SJCRH30 (cell line): ENCODE data around the gene C13orf42. TPM values are rescaled to one million over a fixed set of nuclear protein-coding genes. Genes with fewer than 3 reads are reported as not detected.

Source experiments
- DNase-seq, 2 experiments: peaks; one replicate each; pipeline ENCODE4 v3.0.0-alpha.2; 2015 to 2020
- H3K27ac ChIP-seq: fragments of 250-450 bp; sonication (Bioruptor Pico); 2 replicates; pipeline ENCODE4 v1.5.1; 2020; ENCODE audit warnings: mild to moderate bottlenecking, moderate library complexity
- H3K27me3 ChIP-seq: fragments of 250-450 bp; sonication (Bioruptor Pico); 2 replicates; pipeline ENCODE4 v1.5.1; 2020; ENCODE audit warnings: mild to moderate bottlenecking, moderate library complexity
- H3K36me3 ChIP-seq: fragments of 250-450 bp; sonication (Bioruptor Pico); 2 replicates; pipeline ENCODE4 v1.5.1; 2020; ENCODE audit warnings: mild to moderate bottlenecking, moderate library complexity
- H3K4me1 ChIP-seq: fragments of 250-450 bp; sonication (Bioruptor Pico); 2 replicates; pipeline ENCODE4 v1.5.1; 2020; ENCODE audit warnings: mild to moderate bottlenecking, moderate library complexity
- H3K4me3 ChIP-seq: fragments of 250-450 bp; sonication (Bioruptor Pico); 2 replicates; pipeline ENCODE4 v1.5.1; 2020; ENCODE audit warnings: mild to moderate bottlenecking, moderate library complexity
- H3K9me3 ChIP-seq: fragments of 250-450 bp; sonication (Bioruptor Pico); replicated peaks from 2 replicates; pipeline ENCODE4 v1.5.1; 2020; ENCODE audit warnings: mild to moderate bottlenecking, moderate library complexity
- total RNA-seq: library from RNA; depleted of rRNA; stranded (reverse); fragments of >200 nt; shearing (Covaris generic); gene quantifications from 2 replicates; pipeline ENCODE4 v1.2.3, GENCODE V29; 2014

Gene C13orf42
- total RNA-seq, 1 experiment from 2014 or later, result not detected

DNA sequence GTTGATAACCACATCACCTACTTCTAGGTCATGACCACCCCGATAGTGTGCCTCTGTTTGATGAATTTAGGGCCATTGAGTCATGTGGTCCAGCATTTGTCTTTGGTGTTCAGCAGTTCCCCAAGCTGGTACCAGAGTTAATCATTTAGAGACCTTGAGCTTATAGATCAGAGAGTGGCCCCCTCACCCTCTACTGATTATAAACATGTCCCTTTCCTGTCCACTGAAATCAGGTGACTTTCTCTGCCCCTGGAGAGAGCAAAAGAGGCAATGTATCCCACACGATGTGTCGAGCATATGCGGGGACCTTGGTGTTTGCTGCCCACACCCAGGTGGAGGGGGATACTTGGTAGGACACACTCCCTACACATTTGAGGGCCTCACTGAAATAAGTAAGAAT lies 46.3 kb downstream of the C13orf42 start:
- no peak for DNase-seq
- H3K9me3 ChIP-seq, result no peaks in the 10 kb centered on the region
- H3K27ac ChIP-seq, result no peak overlapping the region
- H3K36me3 ChIP-seq, result no peaks in the 10 kb centered on the region
- H3K27me3 ChIP-seq, result no peaks in the 10 kb centered on the region
- H3K4me3 ChIP-seq, result no peak overlapping the region
- H3K4me1 ChIP-seq, result peaks cover 10% of the 10 kb centered on the region; the same call in 1 of the 2 replicates

DNA sequence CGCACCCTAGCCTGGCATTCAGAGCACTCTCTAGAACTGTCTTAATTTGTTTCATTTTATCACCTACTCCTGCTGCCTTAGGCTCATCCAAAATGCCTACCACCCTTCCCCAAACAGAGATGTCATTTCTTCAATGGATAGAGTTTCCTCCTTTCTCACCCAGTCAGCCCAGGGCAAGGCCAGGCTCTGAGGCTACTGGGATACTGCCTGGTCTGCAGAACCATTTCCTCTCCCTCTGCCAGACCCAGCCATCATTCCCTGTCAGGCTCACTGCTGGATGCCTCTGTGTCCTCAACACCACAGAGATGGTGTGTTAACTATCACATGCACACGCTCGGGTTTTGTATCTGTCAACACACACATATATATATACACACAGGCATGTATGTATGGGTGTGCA lies 47.2 kb downstream of the C13orf42 start:
- Histone ChIP-seq H3K4me3 (no peak overlapping the region), H3K9me3 (no peaks in the 10 kb centered on the region), H3K36me3 (no peaks in the 10 kb centered on the region), H3K27me3 (no peaks in the 10 kb centered on the region), H3K4me1 (peaks cover 10% of the 10 kb centered on the region; the same call in 1 of the 2 replicates), H3K27ac (no peak overlapping the region)
- DNase-seq, result no peak

DNA sequence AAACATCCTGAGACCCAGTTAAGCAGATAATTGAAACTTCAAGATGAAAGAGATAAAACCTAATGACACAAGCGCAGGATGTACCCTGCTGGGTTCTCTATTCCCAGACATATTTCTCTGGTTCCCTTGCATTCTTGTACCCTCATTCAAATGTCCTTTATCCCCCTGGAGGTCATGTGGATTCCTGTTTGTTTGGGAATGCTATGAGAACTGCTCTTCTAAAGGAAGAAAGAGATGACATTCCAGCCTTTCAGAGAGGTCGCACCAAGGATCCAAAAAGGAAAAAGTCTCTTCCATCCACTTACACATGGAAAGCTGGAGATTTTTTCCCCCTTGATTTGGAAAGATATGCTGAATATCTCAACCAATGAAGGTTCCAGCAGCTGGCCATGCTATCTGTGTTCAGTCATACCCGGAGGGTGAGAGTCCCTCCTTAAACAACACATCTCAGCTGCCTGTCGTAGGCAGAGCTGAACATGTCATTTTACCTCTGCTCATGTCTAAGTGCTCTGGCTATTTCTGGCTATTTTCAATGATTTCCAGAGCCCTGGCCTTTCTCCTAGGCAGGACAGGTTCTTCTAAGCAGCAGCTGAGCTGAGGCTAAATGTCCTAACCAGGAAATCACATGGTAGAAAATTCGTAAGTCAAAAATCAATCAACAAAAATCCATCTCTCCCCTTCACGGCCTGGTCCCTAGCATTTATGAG lies 52.5 kb downstream of the C13orf42 start:
- DNase-seq, result no peak
- H3K27me3 ChIP-seq, result no peaks in the 10 kb centered on the region
- H3K9me3 ChIP-seq, result no peaks in the 10 kb centered on the region
- H3K4me3 ChIP-seq, result no peak overlapping the region
- H3K36me3 ChIP-seq, result no peaks in the 10 kb centered on the region
- H3K27ac ChIP-seq, result no peak overlapping the region
- H3K4me1 ChIP-seq, result no peaks in the 10 kb centered on the region

DNA sequence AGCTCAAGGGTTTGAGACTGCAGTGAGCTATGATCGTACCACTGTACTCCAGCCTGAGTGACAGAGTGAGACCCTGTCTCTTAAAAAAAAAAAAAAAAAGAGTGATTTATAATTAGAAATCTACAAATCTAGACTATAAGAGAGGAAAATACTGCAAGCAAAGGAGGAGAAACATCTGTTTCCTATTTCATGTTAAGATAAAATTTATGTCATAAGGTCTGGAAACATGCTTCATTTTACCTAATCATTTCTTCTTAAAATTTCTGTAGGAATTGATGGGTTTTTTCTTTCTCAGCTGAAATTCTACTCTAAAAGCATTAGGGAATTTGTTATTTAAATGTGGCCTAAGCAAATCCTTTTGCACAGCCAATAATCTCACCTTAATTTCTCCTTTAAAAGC lies 53.2 kb downstream of the C13orf42 start:
- no peak overlapping the region for H3K27ac ChIP-seq
- no peak for DNase-seq
- no peaks in the 10 kb centered on the region for H3K36me3 ChIP-seq
- no peak overlapping the region for H3K4me3 ChIP-seq
- no peaks in the 10 kb centered on the region for H3K4me1 ChIP-seq
- H3K9me3 ChIP-seq, result no peaks in the 10 kb centered on the region
- no peaks in the 10 kb centered on the region for H3K27me3 ChIP-seq

DNA sequence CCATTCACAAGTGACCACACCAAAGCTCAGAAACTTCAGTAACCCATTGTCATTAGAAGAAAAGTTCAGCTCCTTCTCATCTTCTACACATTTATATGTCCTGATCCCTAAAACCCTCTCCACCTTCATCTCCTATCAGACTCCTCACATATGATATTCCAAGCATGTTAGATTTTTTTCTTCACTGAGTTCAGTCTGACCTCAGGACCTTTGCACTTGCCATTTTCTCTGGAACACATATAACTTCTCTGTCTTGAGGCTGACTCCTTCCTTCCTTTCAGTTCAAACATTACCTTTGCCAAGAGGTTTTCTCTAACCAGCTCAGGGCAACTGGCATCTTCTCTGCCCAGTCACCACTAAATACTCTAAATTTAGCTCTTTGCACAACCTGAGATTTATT lies 54.1 kb downstream of the C13orf42 start:
- Histone ChIP-seq H3K9me3 (no peaks in the 10 kb centered on the region), H3K4me3 (no peak overlapping the region), H3K27ac (no peak overlapping the region), H3K4me1 (no peaks in the 10 kb centered on the region), H3K36me3 (no peaks in the 10 kb centered on the region), H3K27me3 (no peaks in the 10 kb centered on the region)
- no peak for DNase-seq

DNA sequence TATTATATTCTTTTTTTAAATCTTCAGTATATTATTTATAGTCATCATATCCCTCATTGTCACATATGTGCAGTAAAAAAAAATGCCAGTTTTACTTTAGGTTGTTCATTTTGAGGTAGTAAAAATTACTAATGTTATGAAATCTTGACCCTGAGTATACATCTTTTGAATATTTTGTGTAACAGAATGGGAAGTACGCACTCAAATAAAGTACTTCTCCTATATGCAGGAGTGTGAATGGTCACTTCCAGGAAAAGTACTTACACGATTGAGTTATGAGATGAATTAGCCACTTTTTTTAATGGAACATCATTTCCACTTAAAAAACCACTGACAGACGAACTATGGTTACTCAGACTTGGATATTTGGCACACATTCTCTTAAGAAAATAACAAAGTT lies 58.5 kb downstream of the C13orf42 start:
- Histone ChIP-seq H3K27ac (no peak overlapping the region), H3K9me3 (no peaks in the 10 kb centered on the region; the same call in 1 of the 2 replicates), H3K4me3 (no peak overlapping the region), H3K36me3 (no peaks in the 10 kb centered on the region), H3K4me1 (peaks cover 3% of the 10 kb centered on the region; the same call in 1 of the 2 replicates), H3K27me3 (no peaks in the 10 kb centered on the region)
- DNase-seq, result no peak

DNA sequence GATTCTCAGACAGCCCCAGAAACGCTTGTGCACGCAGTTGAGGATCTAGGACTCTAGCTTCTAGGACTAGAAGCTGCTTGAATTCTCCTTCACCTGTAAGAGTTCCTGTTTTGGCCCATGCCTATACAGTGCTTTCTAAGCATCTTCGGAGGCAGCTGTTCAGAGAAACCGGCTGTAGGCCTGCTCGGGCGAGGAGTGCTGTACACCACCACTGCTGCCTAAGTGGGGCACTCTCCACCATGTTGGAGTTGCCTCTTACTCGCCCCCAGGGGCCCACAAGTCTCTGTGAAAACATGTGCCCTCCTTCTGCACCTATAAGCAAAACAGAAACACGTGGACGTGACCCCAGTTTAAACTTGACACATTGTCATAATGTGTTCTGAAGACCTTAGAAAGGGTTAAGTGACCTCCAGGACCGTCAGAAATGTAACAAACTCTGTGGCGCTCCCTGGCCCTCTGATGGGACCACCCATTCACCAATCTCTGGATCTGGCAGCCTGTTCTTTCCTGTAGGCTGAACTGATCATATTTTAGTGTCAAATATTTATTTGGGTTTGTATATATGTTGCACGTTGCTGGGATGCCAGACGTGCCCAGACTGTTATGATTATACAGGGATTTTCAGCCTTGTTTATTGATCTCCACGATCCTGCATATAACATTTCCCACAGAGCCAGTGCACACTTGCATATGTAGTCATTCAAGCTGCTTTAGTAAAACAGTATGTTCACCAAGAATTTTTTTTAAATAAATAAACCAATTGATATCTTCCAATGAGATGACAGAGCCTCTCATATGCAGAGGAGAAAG lies 60.8 kb downstream of the C13orf42 start:
- Histone ChIP-seq H3K4me1 (peaks cover 3% of the 10 kb centered on the region; the same call in 1 of the 2 replicates), H3K27me3 (no peaks in the 10 kb centered on the region), H3K9me3 (no peaks in the 10 kb centered on the region; the same call in 1 of the 2 replicates), H3K4me3 (no peak overlapping the region), H3K27ac (no peak overlapping the region), H3K36me3 (no peaks in the 10 kb centered on the region)
- no peak for DNase-seq

DNA sequence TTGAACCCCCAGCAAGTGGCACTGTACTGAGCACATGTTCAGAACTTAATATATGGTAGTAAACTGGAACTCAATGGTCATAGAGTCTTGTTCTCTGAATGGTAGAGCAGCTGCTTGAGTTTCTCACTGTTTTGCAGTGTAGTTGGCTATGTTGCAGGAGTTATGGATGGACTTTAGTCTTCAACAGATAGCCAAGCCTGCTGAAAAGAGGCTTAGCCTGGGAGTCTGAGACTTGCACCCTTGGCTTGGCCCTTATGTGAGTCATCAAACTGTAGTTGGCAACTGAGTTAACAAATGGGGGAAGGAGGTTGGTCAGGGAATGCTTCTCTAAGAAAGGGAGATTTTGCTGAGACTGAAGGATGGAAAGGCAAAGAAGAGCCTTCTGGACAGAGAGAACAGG lies 62.5 kb downstream of the C13orf42 start:
- no peak for DNase-seq
- Histone ChIP-seq H3K4me3 (no peak overlapping the region), H3K4me1 (peaks cover 3% of the 10 kb centered on the region; the same call in 1 of the 2 replicates), H3K27me3 (no peaks in the 10 kb centered on the region), H3K36me3 (no peaks in the 10 kb centered on the region), H3K9me3 (no peaks in the 10 kb centered on the region; the same call in 1 of the 2 replicates), H3K27ac (no peak overlapping the region)

DNA sequence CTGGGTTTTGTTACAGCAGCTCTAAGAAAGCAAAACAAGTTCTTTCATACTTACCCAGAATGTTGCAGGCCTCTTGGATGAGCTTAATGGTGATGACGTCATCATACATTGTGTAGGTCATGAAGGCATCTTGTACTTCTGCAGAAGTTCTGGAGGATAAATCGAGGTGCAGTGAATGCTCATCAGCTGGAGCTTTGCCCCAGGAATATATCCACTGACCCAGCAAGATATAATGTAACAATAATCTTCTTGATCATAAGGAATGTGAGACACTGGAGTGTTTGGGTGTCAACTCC lies 63.0 kb downstream of the C13orf42 start:
- Histone ChIP-seq H3K27me3 (no peaks in the 10 kb centered on the region), H3K27ac (no peak overlapping the region), H3K36me3 (no peaks in the 10 kb centered on the region), H3K9me3 (no peaks in the 10 kb centered on the region; the same call in 1 of the 2 replicates), H3K4me3 (no peak overlapping the region), H3K4me1 (peaks cover 3% of the 10 kb centered on the region; the same call in 1 of the 2 replicates)
- no peak for DNase-seq

DNA sequence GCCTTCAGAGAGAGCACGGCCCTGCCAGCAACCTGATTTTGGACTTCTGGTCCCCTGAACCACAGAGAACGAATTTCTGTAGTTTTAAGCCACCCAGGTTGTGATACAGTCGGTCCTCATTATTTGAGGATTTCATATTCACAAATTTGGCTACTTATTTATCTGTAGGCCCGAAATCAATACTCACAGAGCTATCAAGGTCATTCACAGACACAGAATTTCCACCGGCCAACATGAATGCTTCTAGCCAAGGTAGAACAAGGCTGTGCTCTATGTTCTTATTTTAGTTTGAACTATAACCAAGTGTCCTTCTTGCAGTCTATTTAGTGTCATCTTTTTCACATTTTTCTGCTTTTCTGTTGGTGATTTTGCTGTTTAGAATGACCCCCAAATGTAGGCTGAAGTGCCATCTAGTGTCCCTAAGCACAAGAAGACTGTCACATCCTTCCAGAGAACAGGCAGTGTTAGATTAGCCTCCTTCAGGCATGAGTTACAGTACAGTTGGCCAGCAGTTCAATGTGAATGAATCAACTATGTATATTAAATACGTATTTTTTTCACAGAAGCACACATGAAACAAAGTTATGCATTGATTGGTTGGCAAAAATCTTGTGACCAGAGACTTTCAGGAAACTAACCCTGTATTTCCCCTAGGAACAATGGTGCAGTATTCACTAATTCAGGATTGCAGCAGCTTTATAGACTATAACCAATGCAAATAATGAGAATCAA lies 63.5 kb downstream of the C13orf42 start:
- no peak for DNase-seq
- Histone ChIP-seq H3K36me3 (no peaks in the 10 kb centered on the region), H3K4me1 (peaks cover 3% of the 10 kb centered on the region; the same call in 1 of the 2 replicates), H3K9me3 (no peaks in the 10 kb centered on the region; the same call in 1 of the 2 replicates), H3K4me3 (no peak overlapping the region), H3K27ac (no peak overlapping the region), H3K27me3 (no peaks in the 10 kb centered on the region)

DNA sequence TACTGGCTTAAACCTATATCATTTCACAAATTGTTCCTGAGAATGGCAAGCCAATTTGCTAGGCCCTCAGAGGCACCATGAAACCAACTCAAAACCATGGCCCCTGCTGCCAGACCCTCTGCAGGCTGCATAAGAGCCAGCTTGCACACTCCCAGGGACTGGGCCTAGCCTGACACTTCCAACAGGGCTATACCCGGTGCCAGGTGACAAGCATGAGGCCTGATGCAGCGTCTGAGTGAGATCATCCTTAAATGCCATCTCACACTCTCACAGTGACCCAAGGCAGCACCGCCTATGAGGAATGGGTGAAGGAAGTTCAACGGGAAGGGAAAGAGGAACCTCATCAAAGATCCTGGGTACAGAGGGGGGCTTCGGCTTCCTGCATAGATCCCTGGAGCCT lies 65.6 kb downstream of the C13orf42 start:
- Histone ChIP-seq H3K36me3 (no peaks in the 10 kb centered on the region), H3K4me1 (peaks cover under 1% of the 10 kb centered on the region; the same call in 1 of the 2 replicates), H3K27me3 (no peaks in the 10 kb centered on the region), H3K4me3 (no peak overlapping the region), H3K27ac (no peak overlapping the region), H3K9me3 (no peaks in the 10 kb centered on the region; the same call in 1 of the 2 replicates)
- DNase-seq, result no peak

DNA sequence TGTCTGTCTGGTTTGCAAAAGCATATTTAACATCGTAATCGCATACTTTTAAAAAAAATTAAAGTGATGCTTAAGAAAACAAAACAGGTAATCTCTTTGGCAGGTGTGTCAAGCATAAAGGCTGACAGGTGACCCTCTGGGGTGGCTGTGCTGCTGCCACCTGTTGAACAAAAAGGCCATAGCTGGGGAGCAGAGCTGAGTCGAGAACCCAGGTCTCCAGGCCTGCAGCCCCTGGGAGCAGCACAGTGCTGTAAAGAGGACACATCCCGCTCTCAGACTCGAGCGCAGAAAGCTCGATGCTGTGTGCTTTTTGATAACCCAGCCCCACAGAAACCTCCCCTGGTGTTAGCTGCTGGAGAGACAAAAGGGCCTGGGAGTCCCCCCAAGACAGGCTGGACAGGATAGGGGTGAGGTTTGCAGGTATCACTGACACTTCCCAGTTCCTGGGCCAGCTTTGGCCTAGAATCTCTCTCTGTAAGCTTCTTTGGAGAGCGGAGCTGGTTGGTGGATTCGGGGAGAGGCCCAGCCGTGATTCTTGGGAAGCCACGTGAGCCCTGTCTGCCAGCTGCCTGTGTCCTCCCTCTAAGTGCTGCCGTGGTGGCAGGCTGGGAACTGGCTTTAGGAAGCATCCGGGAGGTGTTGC lies 66.9 kb downstream of the C13orf42 start:
- Histone ChIP-seq H3K27ac (no peak overlapping the region), H3K36me3 (no peaks in the 10 kb centered on the region), H3K9me3 (no peaks in the 10 kb centered on the region; the same call in 1 of the 2 replicates), H3K27me3 (no peaks in the 10 kb centered on the region), H3K4me3 (no peak overlapping the region), H3K4me1 (no peaks in the 10 kb centered on the region)
- no peak for DNase-seq

DNA sequence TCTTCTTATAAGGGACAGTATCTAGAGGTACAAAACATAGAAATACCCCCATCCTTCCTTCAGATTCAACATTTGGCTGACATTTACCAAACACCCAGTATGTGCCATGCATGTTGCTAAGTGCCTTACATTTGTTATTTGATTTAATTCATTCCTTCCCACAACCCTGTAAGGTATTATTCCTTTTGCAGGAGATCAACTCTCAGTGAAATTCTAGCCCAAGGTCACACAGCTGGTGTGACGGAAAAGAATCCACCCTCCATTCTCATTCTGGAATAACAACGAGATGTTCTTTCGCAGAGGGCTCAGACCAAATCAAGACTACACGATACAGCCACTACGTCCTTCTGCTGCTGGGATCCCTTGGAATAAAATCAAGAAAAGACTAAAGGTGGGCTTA lies 67.8 kb downstream of the C13orf42 start:
- no peaks in the 10 kb centered on the region; the same call in 1 of the 2 replicates for H3K9me3 ChIP-seq
- DNase-seq, result no peak
- H3K27ac ChIP-seq, result no peak overlapping the region
- H3K4me3 ChIP-seq, result no peak overlapping the region
- no peaks in the 10 kb centered on the region for H3K27me3 ChIP-seq
- no peaks in the 10 kb centered on the region for H3K36me3 ChIP-seq
- H3K4me1 ChIP-seq, result no peaks in the 10 kb centered on the region

DNA sequence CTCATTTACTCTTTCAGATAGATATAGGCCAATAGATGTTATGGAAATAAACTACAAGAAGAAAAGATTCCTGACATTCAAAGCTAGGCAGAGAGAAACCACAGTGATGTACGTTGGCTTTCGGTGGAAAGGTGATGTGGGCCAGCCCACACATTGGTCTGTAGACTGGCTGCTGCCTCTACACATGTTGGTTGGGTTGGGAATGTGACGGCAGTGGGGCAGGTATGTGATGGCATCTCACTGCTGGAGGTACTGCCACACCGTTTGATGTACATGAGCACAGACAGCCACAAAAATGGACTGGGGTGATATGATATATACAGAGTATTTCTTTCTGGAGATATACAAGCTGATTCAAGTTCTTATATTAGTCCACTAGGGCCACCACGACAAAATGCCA lies 69.4 kb downstream of the C13orf42 start:
- no peaks in the 10 kb centered on the region for H3K4me1 ChIP-seq
- no peaks in the 10 kb centered on the region for H3K9me3 ChIP-seq
- DNase-seq, result no peak
- H3K27me3 ChIP-seq, result no peaks in the 10 kb centered on the region
- no peak overlapping the region for H3K27ac ChIP-seq
- no peaks in the 10 kb centered on the region for H3K36me3 ChIP-seq
- H3K4me3 ChIP-seq, result no peak overlapping the region
